ENCODE measurements around the gene LMNA. TPM values are rescaled to one million over a fixed set of nuclear protein-coding genes. Genes with fewer than 3 reads are reported as not detected.

Gene LMNA
- total RNA-seq, 4 donors from 2014 or later: 235 to 412 (median 327) TPM

DNA sequence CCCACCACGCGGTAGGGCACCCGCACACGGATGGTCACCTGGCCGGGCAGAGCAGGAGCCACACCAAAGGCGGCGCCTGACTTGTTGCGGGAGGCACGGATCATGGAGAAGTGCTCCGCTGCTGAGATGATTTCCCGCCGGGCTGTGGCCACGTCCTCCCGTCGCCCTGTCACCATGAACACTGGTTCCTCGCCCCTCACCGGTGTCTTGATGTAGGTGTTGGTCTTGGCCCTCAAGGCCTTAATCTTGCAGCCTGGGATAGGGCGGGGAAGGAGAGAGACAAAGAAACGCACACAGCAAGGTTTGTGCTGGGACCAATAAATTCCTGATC is 37.1 kb upstream of the LMNA start:
- no peak for TF ChIP-seq POLR2A (IDR thresholded peaks at IDR 0.05)
- TF ChIP-seq, protein P1, sequence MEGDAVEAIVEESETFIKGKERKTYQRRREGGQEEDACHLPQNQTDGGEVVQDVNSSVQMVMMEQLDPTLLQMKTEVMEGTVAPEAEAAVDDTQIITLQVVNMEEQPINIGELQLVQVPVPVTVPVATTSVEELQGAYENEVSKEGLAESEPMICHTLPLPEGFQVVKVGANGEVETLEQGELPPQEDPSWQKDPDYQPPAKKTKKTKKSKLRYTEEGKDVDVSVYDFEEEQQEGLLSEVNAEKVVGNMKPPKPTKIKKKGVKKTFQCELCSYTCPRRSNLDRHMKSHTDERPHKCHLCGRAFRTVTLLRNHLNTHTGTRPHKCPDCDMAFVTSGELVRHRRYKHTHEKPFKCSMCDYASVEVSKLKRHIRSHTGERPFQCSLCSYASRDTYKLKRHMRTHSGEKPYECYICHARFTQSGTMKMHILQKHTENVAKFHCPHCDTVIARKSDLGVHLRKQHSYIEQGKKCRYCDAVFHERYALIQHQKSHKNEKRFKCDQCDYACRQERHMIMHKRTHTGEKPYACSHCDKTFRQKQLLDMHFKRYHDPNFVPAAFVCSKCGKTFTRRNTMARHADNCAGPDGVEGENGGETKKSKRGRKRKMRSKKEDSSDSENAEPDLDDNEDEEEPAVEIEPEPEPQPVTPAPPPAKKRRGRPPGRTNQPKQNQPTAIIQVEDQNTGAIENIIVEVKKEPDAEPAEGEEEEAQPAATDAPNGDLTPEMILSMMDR (IDR thresholded peaks at IDR 0.05): no peak
- no peaks in the 10 kb centered on the region for H3K27me3 ChIP-seq
- H3K36me3 ChIP-seq: no peaks in the 10 kb centered on the region
- no peak for DNase-seq
- no peak overlapping the region for H3K4me3 ChIP-seq (replicated peaks in 1 of 3)
- no peak overlapping the region for H3K27ac ChIP-seq
- intact Hi-C loops (cut with DNase I): no loop called here
- peaks cover 3 to 18% of the 10 kb centered on the region in 2 donors for H3K4me1 ChIP-seq
- WGBS, 2 donors: 90 to 93% methylated on average over 2 to 18 of the region's 19 CpGs
- H3K9me3 ChIP-seq: no peaks in the 10 kb centered on the region

DNA sequence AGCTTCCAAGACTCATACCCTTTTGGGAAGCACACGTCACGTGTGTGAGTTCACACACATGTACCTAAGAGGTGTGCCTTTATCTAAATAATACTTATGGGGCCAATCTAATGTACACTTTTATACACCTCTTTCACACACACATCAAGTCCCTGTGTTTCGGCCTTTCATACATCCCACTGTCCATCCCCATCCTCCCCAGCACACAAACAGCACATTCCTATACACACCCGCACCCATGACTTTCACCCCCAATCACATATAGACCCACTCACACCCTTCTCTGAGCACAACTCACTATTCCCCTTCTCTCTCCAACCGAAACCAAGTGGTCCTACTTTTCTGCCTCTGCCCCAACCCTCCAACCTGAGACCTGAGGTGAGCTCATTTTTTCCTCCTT is 35.8 kb upstream of the LMNA start:
- DNase-seq: no peak
- intact Hi-C loops (cut with DNase I): no loop called here
- no peak for TF ChIP-seq POLR2A (IDR thresholded peaks at IDR 0.05)
- TF ChIP-seq, protein P1 (IDR thresholded peaks at IDR 0.05): no peak
- peaks cover 8 to 25% of the 10 kb centered on the region in 2 donors for H3K4me1 ChIP-seq
- WGBS, 2 donors: 93% methylated on average over 5 of the region's 5 CpGs
- H3K27ac ChIP-seq: no peak overlapping the region
- H3K36me3 ChIP-seq: no peaks in the 10 kb centered on the region
- no peak overlapping the region for H3K4me3 ChIP-seq (replicated peaks in 1 of 3)
- H3K9me3 ChIP-seq: no peaks in the 10 kb centered on the region
- H3K27me3 ChIP-seq: no peaks in the 10 kb centered on the region

DNA sequence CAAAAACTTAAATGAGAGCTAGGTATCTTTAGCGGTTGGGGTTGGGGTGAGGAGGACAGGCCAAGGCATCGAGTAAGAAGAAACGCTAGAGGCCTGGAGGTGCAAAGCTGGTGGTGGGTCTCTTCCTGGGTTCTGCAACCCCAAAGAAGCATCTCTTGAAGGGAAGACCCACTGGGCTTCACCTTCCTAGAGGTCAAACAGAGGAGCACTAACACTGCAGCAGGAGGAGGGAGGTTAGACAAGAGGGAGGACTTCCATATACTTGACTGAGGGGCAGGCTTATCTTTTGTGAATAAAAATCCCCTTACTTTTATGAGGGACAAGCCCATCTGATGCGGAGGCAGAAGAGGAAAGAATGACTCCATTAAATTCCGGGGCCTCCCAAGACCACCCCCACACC is 34.7 kb upstream of the LMNA start:
- TF ChIP-seq, protein P1 (IDR thresholded peaks at IDR 0.05): no peak
- TF ChIP-seq POLR2A (IDR thresholded peaks at IDR 0.05): no peak
- no peak overlapping the region for H3K4me3 ChIP-seq (replicated peaks in 1 of 3)
- H3K9me3 ChIP-seq: no peaks in the 10 kb centered on the region
- 79 to 84% methylated on average over 5 of the region's 5 CpGs for WGBS, 2 donors
- no peak for DNase-seq
- no peaks in the 10 kb centered on the region for H3K36me3 ChIP-seq
- H3K27me3 ChIP-seq: no peaks in the 10 kb centered on the region
- no peak overlapping the region for H3K27ac ChIP-seq
- intact Hi-C loops (cut with DNase I): no loop called here
- peaks cover 8 to 25% of the 10 kb centered on the region in 2 donors for H3K4me1 ChIP-seq

DNA sequence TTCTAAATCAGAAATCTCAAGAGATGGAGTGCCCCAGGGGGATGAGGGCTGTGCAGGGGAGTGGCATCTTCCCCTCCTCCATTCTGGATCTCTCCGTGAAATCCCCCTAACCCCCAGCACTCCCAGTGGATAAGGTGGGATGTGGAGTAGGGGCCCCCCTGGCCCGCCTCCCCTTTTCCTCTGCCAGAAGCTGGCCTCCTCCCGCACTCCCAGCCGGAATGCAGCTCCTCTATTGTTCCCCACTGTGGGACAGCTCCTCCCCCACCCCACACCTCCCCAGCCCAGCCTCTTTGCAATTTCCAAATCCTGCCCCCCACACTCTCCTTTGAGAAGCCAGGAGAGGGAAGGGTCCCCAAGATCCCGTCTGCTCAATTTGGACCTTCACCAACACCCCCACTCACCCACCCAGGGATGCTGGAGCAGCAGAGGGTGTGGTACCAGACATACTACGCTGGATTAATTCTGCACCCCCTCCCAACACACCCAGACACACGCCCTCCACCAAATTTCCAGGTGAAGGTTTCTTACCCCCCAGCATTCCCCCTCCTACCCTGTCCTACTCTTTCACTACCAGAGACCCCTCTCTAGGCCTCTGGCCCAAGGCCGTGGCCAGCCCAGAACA is 34.2 kb upstream of the LMNA start:
- peaks cover 8 to 24% of the 10 kb centered on the region in 2 donors for H3K4me1 ChIP-seq
- no peaks in the 10 kb centered on the region for H3K9me3 ChIP-seq
- H3K27me3 ChIP-seq: no peaks in the 10 kb centered on the region
- 80 to 85% methylated on average over 8 of the region's 8 CpGs for WGBS, 2 donors
- H3K4me3 ChIP-seq (replicated peaks in 1 of 3): no peak overlapping the region
- no peak for TF ChIP-seq POLR2A (IDR thresholded peaks at IDR 0.05)
- TF ChIP-seq, protein P1 (IDR thresholded peaks at IDR 0.05): no peak
- intact Hi-C loops (cut with DNase I): no loop called here
- DNase-seq: no peak
- H3K36me3 ChIP-seq: no peaks in the 10 kb centered on the region
- no peak overlapping the region for H3K27ac ChIP-seq

DNA sequence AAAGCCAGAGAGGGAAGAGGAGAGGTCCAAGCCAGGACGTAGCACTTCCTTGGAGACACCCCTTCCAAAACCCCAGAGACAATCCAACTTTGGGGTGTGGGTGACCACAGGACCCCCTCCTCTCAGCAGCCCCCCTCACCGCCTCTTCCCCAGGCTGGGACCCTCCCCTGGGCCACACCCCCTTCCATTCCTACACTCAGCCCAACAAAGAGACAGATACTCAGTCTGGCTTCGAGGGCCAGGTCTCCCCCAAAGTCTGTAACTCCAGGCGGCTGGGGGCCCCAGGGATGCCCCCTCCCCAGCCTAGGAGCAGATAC is 33.7 kb upstream of the LMNA start:
- intact Hi-C loops (cut with DNase I): no loop called here
- 66 to 69% methylated on average over 4 of the region's 4 CpGs for WGBS, 2 donors
- no peak overlapping the region for H3K27ac ChIP-seq
- DNase-seq: no peak
- H3K27me3 ChIP-seq: no peaks in the 10 kb centered on the region
- TF ChIP-seq, protein P1 (IDR thresholded peaks at IDR 0.05): no peak
- TF ChIP-seq POLR2A (IDR thresholded peaks at IDR 0.05): no peak
- H3K36me3 ChIP-seq: no peaks in the 10 kb centered on the region
- no peak overlapping the region for H3K4me3 ChIP-seq (replicated peaks in 1 of 3)
- peaks cover 8 to 19% of the 10 kb centered on the region in 2 donors for H3K4me1 ChIP-seq
- no peaks in the 10 kb centered on the region for H3K9me3 ChIP-seq
